Keratinocyte (primary cell): Measurements from ENCODE around the gene CYP1A1. TPM values are rescaled to one million over a fixed set of nuclear protein-coding genes. Genes with fewer than 3 reads are reported as not detected.

Experiments used
- DNase-seq: peaks from one replicate; pipeline ENCODE4 v3.0.0-alpha.2; 2011; ENCODE audit warnings: low read depth, missing footprints, low spot score
- FAIRE-seq: peaks from 2 replicates; lab custom pipeline; 2011; peaks lifted over from hg19 to GRCh38; lab: Jason Lieb, UNC
- H2AFZ ChIP-seq: 2 replicates; pipeline ENCODE4 v1.6.0; 2012; ENCODE audit warnings: low read length, control low read depth, inconsistent platforms; ENCODE audit not compliant: control insufficient read depth
- H3K27ac ChIP-seq: 2 replicates; pipeline ENCODE4 v1.5.1; 2011; ENCODE audit warnings: low read length; ENCODE audit not compliant: control insufficient read depth, insufficient read depth
- H3K27me3 ChIP-seq: 3 replicates; pipeline ENCODE4 v1.6.0; 2011; ENCODE audit warnings: low read length; ENCODE audit not compliant: control insufficient read depth, insufficient read depth; ENCODE audit errors: extremely low read depth
- H3K36me3 ChIP-seq, 2 experiments: 2 replicates in 1 of 2; 3 replicates in 1 of 2; pipeline ENCODE4 v1.5.1; 2011; ENCODE audit warnings: low read length in 2 of 2, mild to moderate bottlenecking in 1 of 2; ENCODE audit not compliant: control insufficient read depth in 2 of 2, insufficient read depth in 2 of 2; ENCODE audit errors: extremely low read depth in 1 of 2
- H3K4me1 ChIP-seq: 3 replicates; pipeline ENCODE4 v1.5.1; 2011; ENCODE audit warnings: low read length; ENCODE audit not compliant: control insufficient read depth, insufficient read depth; ENCODE audit errors: extremely low read depth
- H3K4me2 ChIP-seq: 3 replicates; pipeline ENCODE4 v1.6.0; 2011; ENCODE audit warnings: low read depth, low read length; ENCODE audit not compliant: control insufficient read depth, insufficient read depth; ENCODE audit errors: extremely low read depth
- H3K4me3 ChIP-seq, 3 experiments: fragments of 200-600 bp in 1 of 3; sonication (generic) in 1 of 3; 2 replicates in 2 of 3; 3 replicates in 1 of 3; pipeline ENCODE4 v1.5.1; 2011 to 2016; ENCODE audit warnings: low read length in 3 of 3, mild to moderate bottlenecking in 3 of 3, control low read depth in 2 of 3, inconsistent platforms in 1 of 3, low read depth in 1 of 3, mixed read lengths in 1 of 3, mixed run types in 1 of 3, moderate library complexity in 1 of 3; ENCODE audit not compliant: control insufficient read depth in 2 of 3, insufficient read depth in 2 of 3; ENCODE audit errors: extremely low read depth in 1 of 3
- H3K79me2 ChIP-seq: 2 replicates; pipeline ENCODE4 v1.6.0; 2012; ENCODE audit warnings: low read length; ENCODE audit not compliant: control insufficient read depth, insufficient read depth
- H3K9ac ChIP-seq: 3 replicates; pipeline ENCODE4 v1.6.0; 2011; ENCODE audit warnings: low read length; ENCODE audit not compliant: control insufficient read depth, insufficient read depth; ENCODE audit errors: extremely low read depth
- H3K9me1 ChIP-seq: 3 replicates; pipeline ENCODE4 v1.6.0; 2011; ENCODE audit warnings: low read length; ENCODE audit not compliant: control insufficient read depth, insufficient read depth; ENCODE audit errors: extremely low read depth
- H3K9me3 ChIP-seq: 2 replicates; pipeline ENCODE4 v1.5.1; 2012; ENCODE audit warnings: low read depth, low read length; ENCODE audit not compliant: control insufficient read depth
- H4K20me1 ChIP-seq: 3 replicates; pipeline ENCODE4 v1.6.0; 2011; ENCODE audit warnings: low read length; ENCODE audit not compliant: control insufficient read depth, insufficient read depth; ENCODE audit errors: extremely low read depth
- EZH2 ChIP-seq: IDR thresholded peaks from one replicate; pipeline ENCODE4 v1.6.1; 2012; ENCODE audit warnings: inconsistent platforms, mild to moderate bottlenecking, low read length, moderate library complexity
- dilution Hi-C: fragments of 300-500 bp; cut with MboI; formaldehyde crosslinking; loops from one replicate; pipeline ENCODE4 v1.7.0; 2020; ENCODE audit warnings: low sequenced_read_pairs; ENCODE audit not compliant: extremely low pct_ligation_motif_present
- polyA plus RNA-seq, 5 experiments: library from polyadenylated mRNA; depleted of rRNA in 3 of 5; stranded (reverse) in 3 of 5; stranded (forward) in 1 of 5; unstranded in 1 of 5; fragments of >200 nt; gene quantifications; 1 replicate in 1 of 5; 2 replicates in 3 of 5; 3 replicates in 1 of 5; pipeline versions ENCODE4 v1.2.1 to v1.2.3, GENCODE V29; 2011 to 2012; ENCODE audit warnings: missing spikeins in 2 of 5, low read depth in 1 of 5, low replicate concordance in 1 of 5
- TF ChIP-seq, protein P1 (sequence below), 3 experiments: IDR thresholded peaks in 1 of 3; conservative IDR thresholded peaks in 1 of 3; optimal IDR thresholded peaks in 1 of 3; 2 replicates in 2 of 3; 3 replicates in 1 of 3; pipeline versions ENCODE3 to v1.5.1; 2011; ENCODE audit warnings: low read length in 3 of 3, mild to moderate bottlenecking in 3 of 3, moderate library complexity in 2 of 3, control low read depth in 1 of 3, inconsistent platforms in 1 of 3; ENCODE audit not compliant: insufficient read depth in 2 of 3; ENCODE audit errors: extremely low read depth in 1 of 3

Gene CYP1A1
- polyA plus RNA-seq, 1 donor (not counting 4 experiments of a cell fraction or from before 2014, with no cell fraction given) = 4.8 TPM

- no peak within 1 kb of the TSS for H3K9ac ChIP-seq
- H3K36me3 ChIP-seq = no peaks in the 10 kb centered on the region
- H2AFZ ChIP-seq = no peak within 1 kb of the TSS
- H3K4me3 ChIP-seq = no peak within 1 kb of the TSS
- no peaks in the 10 kb centered on the region for H3K27me3 ChIP-seq
- H3K9me1 ChIP-seq = no peaks in the 10 kb centered on the region
- H3K9me3 ChIP-seq = no peaks in the 10 kb centered on the region
- H3K27ac ChIP-seq = no peak within 1 kb of the TSS
- no peak within 1 kb of the TSS for H3K4me2 ChIP-seq
- no peaks in the 10 kb centered on the region for H4K20me1 ChIP-seq
- DNase-seq (no peak), FAIRE-seq (no peak)
- peaks cover 11% of the 10 kb centered on the region for H3K4me1 ChIP-seq
- TF ChIP-seq, protein P1, sequence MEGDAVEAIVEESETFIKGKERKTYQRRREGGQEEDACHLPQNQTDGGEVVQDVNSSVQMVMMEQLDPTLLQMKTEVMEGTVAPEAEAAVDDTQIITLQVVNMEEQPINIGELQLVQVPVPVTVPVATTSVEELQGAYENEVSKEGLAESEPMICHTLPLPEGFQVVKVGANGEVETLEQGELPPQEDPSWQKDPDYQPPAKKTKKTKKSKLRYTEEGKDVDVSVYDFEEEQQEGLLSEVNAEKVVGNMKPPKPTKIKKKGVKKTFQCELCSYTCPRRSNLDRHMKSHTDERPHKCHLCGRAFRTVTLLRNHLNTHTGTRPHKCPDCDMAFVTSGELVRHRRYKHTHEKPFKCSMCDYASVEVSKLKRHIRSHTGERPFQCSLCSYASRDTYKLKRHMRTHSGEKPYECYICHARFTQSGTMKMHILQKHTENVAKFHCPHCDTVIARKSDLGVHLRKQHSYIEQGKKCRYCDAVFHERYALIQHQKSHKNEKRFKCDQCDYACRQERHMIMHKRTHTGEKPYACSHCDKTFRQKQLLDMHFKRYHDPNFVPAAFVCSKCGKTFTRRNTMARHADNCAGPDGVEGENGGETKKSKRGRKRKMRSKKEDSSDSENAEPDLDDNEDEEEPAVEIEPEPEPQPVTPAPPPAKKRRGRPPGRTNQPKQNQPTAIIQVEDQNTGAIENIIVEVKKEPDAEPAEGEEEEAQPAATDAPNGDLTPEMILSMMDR (optimal IDR thresholded peaks at IDR 0.05 in 1 of 3, IDR thresholded peaks at IDR 0.05 in 1 of 3, conservative IDR thresholded peaks at IDR 0.05 in 1 of 3; ENCODE audit: extremely low read depth in 1 of 3, insufficient read depth in 2 of 3, low read length in 3 of 3) = no peak
- TF ChIP-seq EZH2 = no peak
- dilution Hi-C loops = no loop called here
- no peaks in the 10 kb centered on the region for H3K79me2 ChIP-seq
Measured at GRCh38 chr15:74748322-74748946, 23.1 kb upstream of the CYP1A1 start, which contains the start of gene CYP1A2. Gene CYP1A2 (plus strand): TSS chr15:74748845. CDS start chr15:74749739, 894 bp downstream.

DNA sequence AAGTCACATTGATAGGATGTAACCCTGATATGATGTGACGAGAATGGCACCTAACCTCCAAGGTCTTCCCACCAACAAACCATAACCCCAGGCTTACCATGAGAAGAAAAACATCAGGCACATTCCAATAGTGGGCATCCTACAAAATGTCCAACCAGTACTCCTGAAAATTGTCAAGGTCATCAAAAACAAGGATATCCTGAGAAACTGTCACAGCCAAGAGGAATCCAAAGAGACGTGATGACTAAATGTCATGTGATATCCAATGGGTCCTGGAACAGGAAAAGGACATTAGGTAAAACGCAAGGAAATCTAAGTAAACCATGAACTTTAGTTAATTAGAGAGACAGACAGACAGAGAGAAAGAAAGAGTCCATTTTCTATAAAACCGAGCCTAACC is 21.1 kb upstream of the CYP1A1 start:
- Histone ChIP-seq H3K9me1 (no peaks in the 10 kb centered on the region), H3K4me2 (no peak overlapping the region), H4K20me1 (no peaks in the 10 kb centered on the region), H3K79me2 (no peaks in the 10 kb centered on the region), H3K36me3 (no peaks in the 10 kb centered on the region), H2AFZ (no peak overlapping the region), H3K27me3 (no peaks in the 10 kb centered on the region), H3K4me3 (no peak overlapping the region), H3K9me3 (peaks cover 2% of the 10 kb centered on the region), H3K27ac (no peak overlapping the region), H3K9ac (no peak overlapping the region), H3K4me1 (no peaks in the 10 kb centered on the region)
- DNase-seq = no peak
- TF ChIP-seq EZH2 = no peak
- FAIRE-seq = no peak
- dilution Hi-C loops = no loop called here

DNA sequence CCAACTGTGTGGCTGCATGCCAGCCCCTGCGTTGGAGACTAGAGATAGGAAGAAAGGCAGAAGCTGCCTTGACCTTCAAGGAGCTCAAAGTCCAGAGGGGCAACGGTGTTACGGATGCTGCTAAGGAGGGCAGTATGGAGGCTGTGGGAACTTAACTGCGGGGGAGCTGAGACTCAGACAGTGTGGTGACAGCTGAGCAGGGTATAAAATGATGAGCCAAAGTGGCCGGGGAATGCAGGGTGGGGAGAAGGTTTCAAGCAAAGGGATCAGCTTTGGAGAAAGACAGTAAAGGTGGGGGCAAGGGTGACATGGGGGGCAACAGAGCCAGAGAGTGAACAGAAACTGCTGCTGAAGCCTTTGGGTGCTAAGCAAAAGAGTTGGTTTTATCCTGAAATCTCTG is 17.1 kb upstream of the CYP1A1 start:
- FAIRE-seq = no peak

More for the DNA sequence above, 17.1 kb upstream of the CYP1A1 start:
- H3K9me3 ChIP-seq = peaks cover 2% of the 10 kb centered on the region
- H3K4me1 ChIP-seq = no peaks in the 10 kb centered on the region
- no peak overlapping the region for H3K9ac ChIP-seq
- H3K79me2 ChIP-seq = no peaks in the 10 kb centered on the region
- no peak overlapping the region for H3K27ac ChIP-seq
- H2AFZ ChIP-seq = no peak overlapping the region
- no peak for DNase-seq
- H3K4me2 ChIP-seq = no peak overlapping the region
- no peaks in the 10 kb centered on the region for H3K9me1 ChIP-seq
- H4K20me1 ChIP-seq = no peaks in the 10 kb centered on the region
- TF ChIP-seq, protein P1 (optimal IDR thresholded peaks at IDR 0.05 in 1 of 3, IDR thresholded peaks at IDR 0.05 in 1 of 3, conservative IDR thresholded peaks at IDR 0.05 in 1 of 3; ENCODE audit: extremely low read depth in 1 of 3, insufficient read depth in 2 of 3, low read length in 3 of 3) = no peak
- no peak for TF ChIP-seq EZH2
- H3K27me3 ChIP-seq = no peaks in the 10 kb centered on the region
- H3K4me3 ChIP-seq = no peak overlapping the region
- dilution Hi-C loops = no loop called here
- no peaks in the 10 kb centered on the region for H3K36me3 ChIP-seq
